ENCODE data around the gene PGM3. TPM values are rescaled to one million over a fixed set of nuclear protein-coding genes. Genes with fewer than 3 reads are reported as not detected.

PGM3 gene
- total RNA-seq, 1 donor from 2014 or later, result 50.4 TPM

DNA sequence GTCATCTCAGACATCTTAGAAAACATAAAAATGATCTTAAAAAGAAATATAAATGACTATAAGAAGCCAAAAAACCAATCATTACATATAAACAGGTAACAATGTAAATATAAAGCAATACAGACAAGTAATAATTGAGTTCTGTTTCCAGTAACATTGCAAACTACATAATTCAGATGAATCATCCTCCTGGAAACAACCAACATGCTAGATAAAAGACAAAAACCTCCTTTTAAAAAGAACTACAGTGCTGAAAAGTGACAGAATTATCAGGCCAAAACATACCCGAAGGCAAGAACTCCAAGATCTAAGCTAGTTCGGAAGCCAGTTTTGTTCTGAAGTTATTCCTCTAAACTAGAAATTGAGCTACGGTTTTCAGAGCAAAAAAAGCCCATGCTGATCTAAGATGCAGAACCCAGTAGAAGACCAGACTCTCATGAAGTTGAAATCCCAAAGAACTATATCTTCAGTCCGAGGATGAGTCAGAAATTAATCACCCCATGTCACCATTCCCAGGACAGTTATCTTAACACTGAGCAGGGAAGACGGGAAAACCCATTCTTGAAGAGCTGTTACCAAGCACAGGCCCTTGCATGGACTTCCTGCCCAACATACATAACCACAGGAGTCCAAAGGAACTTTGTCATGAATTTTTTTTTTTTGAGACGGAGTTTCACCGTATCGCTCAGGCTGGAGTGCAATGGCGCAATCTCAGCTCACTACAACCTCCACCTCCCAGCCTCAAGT lies 9.8 kb downstream of the PGM3 start:
- no peak for DNase-seq (ENCODE audit: low spot score)

- no peak for DNase-seq (ENCODE audit: low spot score)
These were observed 11.0 kb downstream of the PGM3 start for GRCh38 chr6:83182114-83182513.

GRCh38 chr6:83180426-83180950 lies 12.6 kb downstream of the PGM3 start:
- no peak for DNase-seq (ENCODE audit: low spot score)

- DNase-seq (ENCODE audit: low spot score), result no peak
These were observed 16.8 kb downstream of the PGM3 start for GRCh38 chr6:83176246-83176645.

DNA sequence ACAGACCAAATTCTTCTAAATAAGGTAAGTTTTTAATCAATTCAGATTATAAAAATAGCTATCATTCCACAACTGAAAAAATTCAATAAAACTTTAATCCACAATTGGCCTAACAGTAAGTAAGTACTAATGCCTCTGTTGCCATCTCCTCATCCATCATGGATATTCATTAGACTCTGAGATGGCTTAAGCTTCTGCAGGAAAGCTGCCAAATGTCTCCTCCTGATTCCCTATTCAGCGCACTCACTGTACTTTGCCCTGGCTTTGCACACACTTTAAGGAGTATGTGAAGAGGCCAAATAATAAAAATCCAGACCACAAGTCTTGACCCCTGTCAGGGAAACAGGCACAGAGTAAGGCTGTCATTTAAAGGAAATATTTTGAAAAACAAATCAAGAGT lies 23.6 kb downstream of the PGM3 start:
- DNase-seq (ENCODE audit: low spot score), result no peak

GRCh38 chr6:83169106-83169505 lies 24.0 kb downstream of the PGM3 start:
- DNase-seq (ENCODE audit: low spot score), result no peak

- no peak for DNase-seq (ENCODE audit: low spot score)
These were observed 24.5 kb downstream of the PGM3 start for GRCh38 chr6:83168556-83168955.

DNA sequence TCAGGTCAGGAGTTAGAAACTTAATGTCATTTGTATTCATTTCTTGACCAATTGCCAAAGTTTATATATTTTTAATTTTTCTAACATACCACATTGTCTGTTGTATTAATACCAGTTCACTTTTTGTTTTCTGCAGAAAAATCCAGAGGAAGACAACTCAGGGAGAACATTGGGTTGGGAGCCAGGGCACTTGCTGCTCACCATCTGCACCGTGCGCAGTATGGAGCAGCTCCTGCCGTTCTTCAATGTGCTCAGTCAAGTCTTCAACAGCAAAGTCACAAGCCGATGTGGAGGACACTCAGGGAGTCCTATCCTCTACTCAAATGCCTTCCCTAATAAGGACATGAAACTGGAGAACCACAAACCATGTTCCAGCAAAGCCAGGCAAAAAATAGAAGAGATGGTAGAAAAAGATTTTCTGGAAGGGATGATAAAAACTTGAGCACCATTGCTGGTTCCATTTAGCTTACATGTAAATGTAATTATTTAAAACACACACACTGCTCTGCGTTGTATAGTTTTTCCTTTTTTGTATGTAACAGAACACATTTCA lies 25.3 kb downstream of the PGM3 start:
- DNase-seq (ENCODE audit: low spot score), result no peak

DNA sequence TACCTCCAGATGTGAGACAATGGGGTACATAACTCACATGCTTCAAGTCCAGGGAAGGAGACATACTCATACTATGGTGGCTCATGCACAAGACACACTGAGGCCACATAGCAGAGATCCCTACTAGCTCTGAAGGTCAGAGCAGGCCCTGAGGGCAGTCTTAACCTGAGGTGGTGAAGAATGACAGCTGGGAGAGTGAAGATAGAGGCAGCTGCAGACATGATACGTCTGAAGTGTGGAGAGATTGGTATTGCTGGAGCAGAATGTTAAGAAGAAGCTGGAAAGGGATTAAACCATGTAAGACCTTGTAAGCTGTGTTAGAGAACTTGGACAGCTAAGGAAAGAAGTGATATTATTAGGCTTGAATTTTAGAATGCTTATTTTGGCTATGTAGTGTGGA lies 32.9 kb downstream of the PGM3 start:
- no peak for DNase-seq (ENCODE audit: low spot score)

DNA sequence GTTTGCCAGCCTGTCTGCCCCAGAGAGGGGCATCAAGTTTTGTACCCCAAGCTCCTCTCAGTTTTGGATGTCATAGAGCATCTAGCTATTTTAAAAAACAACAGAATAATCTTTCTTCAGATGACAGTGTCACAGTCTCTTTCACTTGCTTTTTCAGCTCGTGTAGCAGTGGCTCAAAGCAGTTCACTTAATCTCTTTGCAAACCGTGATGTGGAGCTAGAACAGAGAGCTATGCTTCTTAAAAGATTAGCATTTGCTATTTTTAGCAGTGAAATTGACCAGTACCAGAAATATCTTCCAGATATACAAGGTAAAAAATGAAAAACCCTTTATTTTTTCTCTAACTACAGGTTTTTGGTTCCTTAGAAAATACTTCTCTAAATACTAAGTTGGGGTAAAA lies 37.3 kb downstream of the PGM3 start:
- DNase-seq (ENCODE audit: low spot score), result no peak

- DNase-seq (ENCODE audit: low spot score), result no peak
These were observed 39.1 kb downstream of the PGM3 start for GRCh38 chr6:83153883-83154521.

- DNase-seq (ENCODE audit: low spot score), result no peak
These were observed 40.2 kb downstream of the PGM3 start for GRCh38 chr6:83152913-83153312.

- DNase-seq (ENCODE audit: low spot score), result no peak
These were observed 42.0 kb downstream of the PGM3 start for GRCh38 chr6:83151114-83151513.

DNA sequence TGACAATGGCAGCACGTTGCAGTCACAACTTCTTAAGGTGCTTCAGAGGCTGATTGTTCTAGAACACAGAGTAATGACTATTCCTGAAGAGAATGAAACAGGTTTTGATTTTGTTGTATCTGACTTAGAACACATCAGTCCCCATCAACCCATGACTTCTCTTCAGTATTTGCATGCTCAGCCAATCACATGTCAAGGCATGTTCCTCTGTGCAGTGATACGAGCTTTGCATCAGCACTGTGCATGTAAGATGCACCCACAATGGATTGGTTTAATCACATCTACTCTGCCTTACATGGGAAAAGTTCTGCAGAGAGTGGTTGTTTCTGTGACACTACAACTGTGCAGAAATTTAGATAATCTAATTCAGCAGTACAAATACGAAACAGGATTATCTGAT lies 54.3 kb downstream of the PGM3 start:
- no peak for DNase-seq (ENCODE audit: low spot score)

GRCh38 chr6:83138118-83138722 lies 54.8 kb downstream of the PGM3 start:
- no peak for DNase-seq (ENCODE audit: low spot score)

DNA sequence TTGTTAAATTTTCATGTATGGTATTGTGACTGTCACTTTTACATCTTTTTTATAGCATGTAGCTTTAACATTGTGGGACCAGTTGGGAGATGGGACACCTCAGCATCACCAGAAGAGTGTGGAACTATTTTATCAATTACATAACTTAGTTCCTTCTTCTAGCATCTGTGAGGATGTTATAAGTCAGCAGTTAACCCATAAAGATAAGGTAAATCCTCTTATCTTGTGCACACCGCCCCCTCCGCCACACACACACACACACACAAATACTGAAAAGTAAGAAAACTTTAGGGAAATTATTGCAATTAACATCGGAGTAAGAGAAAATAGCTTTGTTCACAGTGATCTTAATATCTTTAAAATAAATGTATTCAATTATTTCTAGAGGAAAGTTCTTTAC lies 60.9 kb downstream of the PGM3 start:
- no peak for DNase-seq (ENCODE audit: low spot score)

DNA sequence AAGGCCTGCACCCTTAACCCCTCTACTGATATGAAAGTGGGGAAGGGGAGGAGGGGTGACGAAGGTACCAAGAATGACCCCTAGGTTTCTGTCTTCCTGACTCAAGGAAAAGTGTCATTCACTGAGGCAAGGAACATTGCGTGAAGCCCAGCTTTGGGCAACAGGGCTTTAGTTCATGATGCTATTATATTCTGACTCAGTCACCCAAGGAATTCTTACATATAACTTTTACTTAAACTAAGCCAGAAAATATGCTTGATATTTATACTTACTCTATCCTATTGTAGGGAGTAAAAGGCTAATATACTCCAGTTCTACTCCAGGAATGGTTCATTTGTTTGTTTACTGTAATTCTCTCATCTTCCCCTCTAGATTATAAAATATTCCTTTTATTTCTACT lies 65.1 kb downstream of the PGM3 start:
- no peak for DNase-seq (ENCODE audit: low spot score)

GRCh38 chr6:83127258-83127657 lies 65.8 kb downstream of the PGM3 start:
- no peak for DNase-seq (ENCODE audit: low spot score)

- DNase-seq (ENCODE audit: low spot score), result no peak
These were observed 66.3 kb downstream of the PGM3 start for GRCh38 chr6:83126807-83127206.

DNA sequence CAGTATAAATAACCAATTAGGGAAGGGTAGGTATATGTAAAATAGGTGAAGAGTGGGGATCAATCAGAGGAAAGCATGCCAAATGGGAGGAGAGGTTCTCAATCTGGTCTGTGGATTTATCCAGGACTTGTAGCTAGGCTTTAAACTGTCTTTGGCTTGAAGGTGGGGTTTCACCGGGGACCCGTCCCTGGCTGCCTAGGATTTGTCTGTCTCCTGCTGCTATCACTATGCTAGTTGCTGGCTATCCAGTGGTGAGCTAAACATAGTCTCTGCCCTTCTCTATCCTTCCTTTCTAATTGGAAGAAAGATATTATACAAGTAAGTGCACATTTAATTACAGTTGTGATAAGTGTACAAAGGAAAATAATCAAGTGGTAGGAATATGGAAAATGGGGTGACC lies 66.8 kb downstream of the PGM3 start:
- DNase-seq (ENCODE audit: low spot score), result no peak

DNA sequence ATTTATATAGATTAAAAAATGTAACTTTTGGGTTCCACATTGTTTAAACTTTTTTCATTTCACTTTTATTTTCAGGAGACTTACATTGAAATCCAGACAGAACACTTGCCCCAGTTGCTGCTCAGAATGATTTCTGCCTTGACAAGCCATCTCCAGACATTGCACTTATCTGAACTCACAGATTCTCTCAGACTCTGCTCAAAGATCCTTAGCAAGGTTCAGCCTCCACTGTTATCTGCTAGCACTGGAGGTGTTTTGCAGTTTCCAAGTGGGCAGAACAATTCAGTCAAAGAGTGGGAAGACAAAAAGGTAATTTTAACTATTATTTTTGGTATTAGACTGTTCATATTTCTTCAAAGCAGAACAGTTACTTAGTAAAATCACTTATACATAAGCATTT lies 67.6 kb downstream of the PGM3 start:
- DNase-seq (ENCODE audit: low spot score), result no peak

- no peak for DNase-seq (ENCODE audit: low spot score)
These were observed 68.5 kb downstream of the PGM3 start for GRCh38 chr6:83124553-83124952.
